SK-N-MC (cell line): ENCODE data around the gene ASXL2.

Experiments used
- EZH2 ChIP-seq: fragments of 200-600 bp; sonication (generic); IDR thresholded peaks from one replicate; pipeline ENCODE4 v1.6.1; 2017; ENCODE audit warnings: antibody characterized with exemption
- FOXP2 ChIP-seq: optimal IDR thresholded peaks from 2 replicates; pipeline ENCODE3; 2011; ENCODE audit warnings: mild to moderate bottlenecking, moderate library complexity; ENCODE audit not compliant: insufficient read depth; ENCODE audit errors: extremely low read length, control extremely low read depth
- POLR2AphosphoS5 ChIP-seq: IDR thresholded peaks from 2 replicates; pipeline ENCODE4 v1.6.1; 2012; ENCODE audit warnings: mild to moderate bottlenecking, low read depth, low read length, borderline replicate concordance

GRCh38 chr2:25814681-25815080, 63.6 kb downstream of the ASXL2 start:
- no peak for TF ChIP-seq EZH2
- no peak for TF ChIP-seq POLR2AphosphoS5
- TF ChIP-seq FOXP2, result no peak
